Measurements from ENCODE around the gene PAK2. TPM values are rescaled to one million over a fixed set of nuclear protein-coding genes. Genes with fewer than 3 reads are reported as not detected.
A peak's percentile ranks its signal among the peaks of the same experiment; 100 is the strongest.

PAK2 gene
- total RNA-seq, 1 donor from 2014 or later: 96.4 TPM

DNA sequence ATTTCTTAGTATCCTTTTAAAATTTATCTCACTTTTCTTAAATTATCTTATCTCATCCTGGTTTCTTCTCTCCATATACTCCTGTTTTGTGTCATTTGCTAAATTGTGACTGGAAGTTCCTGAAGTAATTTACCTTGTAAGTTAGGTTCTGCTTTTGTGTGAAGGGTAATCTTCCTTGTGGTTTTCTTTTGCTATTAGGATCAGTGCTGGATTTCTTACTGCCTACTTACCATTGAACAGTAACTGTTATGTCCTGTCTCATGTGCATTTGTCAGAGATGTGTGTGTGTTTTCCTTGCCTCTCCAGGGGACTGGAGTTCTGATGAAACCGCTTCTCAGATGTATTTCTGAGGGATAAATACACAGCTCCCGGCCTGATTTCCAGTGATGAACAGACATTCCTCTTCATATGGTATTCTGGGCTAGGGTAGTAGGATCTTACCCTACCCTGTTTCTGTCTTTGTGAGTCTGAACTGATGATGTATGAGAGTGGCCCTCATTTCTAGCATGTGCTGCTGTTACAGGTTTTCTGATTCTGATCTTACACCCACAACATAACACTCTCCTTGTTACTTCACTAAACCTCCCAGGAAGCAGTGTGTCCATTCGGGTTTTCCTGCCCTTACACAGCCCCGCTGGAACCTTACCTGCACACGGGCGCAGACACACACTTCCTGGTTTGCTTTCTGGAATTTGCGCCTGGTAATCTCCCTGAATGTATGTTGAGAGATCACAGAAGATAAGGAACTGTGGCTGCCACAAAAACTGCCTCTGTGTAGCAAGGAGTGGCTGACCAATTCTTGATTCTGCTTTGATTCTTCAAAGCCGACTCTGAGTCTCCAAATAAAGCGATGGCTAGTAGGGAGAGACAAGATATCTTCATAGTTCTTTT lies 14.7 kb downstream of the PAK2 start:
- Mint-ChIP-seq H3K4me3 (no peak overlapping the region), H3K36me3 (ENCODE audit: low read depth) (peaks cover 41% of the 10 kb centered on the region), H3K27me3 (ENCODE audit: low read depth) (no peaks in the 10 kb centered on the region), H3K4me1 (peaks cover 30% of the 10 kb centered on the region), H3K27ac (ENCODE audit: unreplicated experiment) (no peak overlapping the region), H3K9me3 (peaks cover 4% of the 10 kb centered on the region)
- TF ChIP-seq, protein P1, sequence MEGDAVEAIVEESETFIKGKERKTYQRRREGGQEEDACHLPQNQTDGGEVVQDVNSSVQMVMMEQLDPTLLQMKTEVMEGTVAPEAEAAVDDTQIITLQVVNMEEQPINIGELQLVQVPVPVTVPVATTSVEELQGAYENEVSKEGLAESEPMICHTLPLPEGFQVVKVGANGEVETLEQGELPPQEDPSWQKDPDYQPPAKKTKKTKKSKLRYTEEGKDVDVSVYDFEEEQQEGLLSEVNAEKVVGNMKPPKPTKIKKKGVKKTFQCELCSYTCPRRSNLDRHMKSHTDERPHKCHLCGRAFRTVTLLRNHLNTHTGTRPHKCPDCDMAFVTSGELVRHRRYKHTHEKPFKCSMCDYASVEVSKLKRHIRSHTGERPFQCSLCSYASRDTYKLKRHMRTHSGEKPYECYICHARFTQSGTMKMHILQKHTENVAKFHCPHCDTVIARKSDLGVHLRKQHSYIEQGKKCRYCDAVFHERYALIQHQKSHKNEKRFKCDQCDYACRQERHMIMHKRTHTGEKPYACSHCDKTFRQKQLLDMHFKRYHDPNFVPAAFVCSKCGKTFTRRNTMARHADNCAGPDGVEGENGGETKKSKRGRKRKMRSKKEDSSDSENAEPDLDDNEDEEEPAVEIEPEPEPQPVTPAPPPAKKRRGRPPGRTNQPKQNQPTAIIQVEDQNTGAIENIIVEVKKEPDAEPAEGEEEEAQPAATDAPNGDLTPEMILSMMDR (conservative IDR thresholded peaks at IDR 0.05): no peak
- DNase-seq (ENCODE audit: low read depth, low spot score): no peak

DNA sequence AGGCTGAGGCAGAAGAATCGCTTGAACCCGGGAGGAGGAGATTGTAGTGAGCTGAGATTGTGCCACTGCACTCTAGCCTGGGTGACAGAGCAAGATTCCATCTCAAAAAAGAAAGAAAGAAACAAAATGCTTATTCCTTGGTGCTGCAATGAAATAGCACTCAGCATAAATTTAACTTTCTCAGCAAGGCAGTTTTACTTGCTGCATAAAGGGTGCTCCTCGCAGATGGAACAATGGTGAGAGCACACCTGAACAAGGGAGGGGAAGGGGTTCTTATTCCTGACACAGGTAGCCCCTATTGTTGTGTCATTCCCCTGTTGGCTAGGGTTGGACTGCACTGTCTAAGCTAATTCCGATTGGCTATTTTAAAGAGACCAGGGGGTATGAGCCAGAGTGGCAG lies 17.1 kb downstream of the PAK2 start:
- peaks cover 30% of the 10 kb centered on the region for H3K4me1 Mint-ChIP-seq
- peaks cover 43% of the 10 kb centered on the region for H3K36me3 Mint-ChIP-seq (ENCODE audit: low read depth)
- peak overlapping the region; percentile 80 for H3K27ac Mint-ChIP-seq (ENCODE audit: unreplicated experiment)
- no peaks in the 10 kb centered on the region for H3K27me3 Mint-ChIP-seq (ENCODE audit: low read depth)
- TF ChIP-seq, protein P1 (conservative IDR thresholded peaks at IDR 0.05): no peak
- DNase-seq (ENCODE audit: low read depth, low spot score): no peak
- no peak overlapping the region for H3K4me3 Mint-ChIP-seq
- peaks cover 8% of the 10 kb centered on the region for H3K9me3 Mint-ChIP-seq

DNA sequence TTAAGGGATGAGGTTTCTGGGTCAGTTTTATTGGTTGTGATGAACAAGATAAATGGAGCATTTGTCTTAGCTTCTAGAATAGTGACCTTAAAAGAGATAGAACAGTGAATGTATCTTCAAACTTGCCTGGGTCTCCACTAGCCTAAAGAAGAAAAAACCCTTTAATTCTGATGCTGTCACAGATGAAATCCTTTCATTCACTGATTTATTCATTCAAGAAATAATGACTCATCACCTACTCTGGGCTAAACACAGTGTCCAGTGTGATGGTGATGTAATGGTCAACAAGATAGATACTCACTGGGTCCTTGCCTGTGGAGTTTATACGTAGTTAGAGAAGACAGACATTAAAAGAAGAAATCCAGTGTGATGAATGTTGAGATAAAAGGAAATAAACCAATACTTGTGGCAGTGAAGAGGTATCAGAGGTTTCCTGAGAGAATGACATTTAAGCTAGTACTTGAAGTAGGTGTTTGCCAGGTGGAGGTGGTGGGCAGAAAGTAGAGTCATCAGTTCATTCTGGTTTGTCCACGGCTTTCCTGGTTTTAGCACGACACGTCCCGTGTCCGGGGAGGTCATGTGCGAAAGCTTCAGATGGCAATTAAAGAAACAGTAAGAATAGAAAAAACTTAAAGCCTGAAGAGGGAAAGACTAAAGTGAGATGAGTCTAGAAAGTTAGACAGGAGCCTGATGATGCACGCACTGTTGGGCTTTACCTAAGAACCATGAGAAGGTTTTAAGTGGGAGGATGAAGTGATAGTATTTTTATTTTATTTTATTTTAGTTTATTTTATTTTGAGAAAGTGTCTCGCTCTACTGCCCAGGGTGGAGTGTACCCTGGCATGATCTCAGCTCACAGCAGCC lies 18.5 kb downstream of the PAK2 start:
- DNase-seq (ENCODE audit: low read depth, low spot score): no peak
- Mint-ChIP-seq H3K27me3 (ENCODE audit: low read depth) (no peaks in the 10 kb centered on the region), H3K4me3 (no peak overlapping the region), H3K27ac (ENCODE audit: unreplicated experiment) (peak overlapping the region; percentile 89), H3K36me3 (ENCODE audit: low read depth) (peaks cover 50% of the 10 kb centered on the region), H3K9me3 (peaks cover 10% of the 10 kb centered on the region), H3K4me1 (peaks cover 30% of the 10 kb centered on the region)
- TF ChIP-seq, protein P1 (conservative IDR thresholded peaks at IDR 0.05): no peak

DNA sequence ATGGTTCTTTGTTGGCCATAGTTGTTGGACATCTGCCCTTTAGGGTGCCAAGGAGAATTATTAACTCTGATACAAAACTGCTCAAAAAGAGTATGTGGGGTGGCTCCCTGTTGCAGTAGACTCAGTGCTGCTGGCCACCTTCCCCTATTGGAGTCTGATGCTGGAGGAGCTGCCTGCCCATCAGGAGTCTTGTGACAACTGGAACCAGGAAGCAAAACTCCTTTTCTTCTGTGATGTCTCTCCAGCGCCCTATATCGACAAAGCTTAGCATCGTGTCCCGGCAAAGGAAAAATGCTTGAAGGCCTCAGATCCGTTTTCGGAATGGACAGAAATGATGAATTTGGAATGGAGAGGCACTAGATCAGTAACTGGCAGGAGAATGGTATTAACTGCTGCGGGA lies 23.5 kb downstream of the PAK2 start:
- H3K27me3 Mint-ChIP-seq (ENCODE audit: low read depth): no peaks in the 10 kb centered on the region
- no peak overlapping the region for H3K4me3 Mint-ChIP-seq
- H3K4me1 Mint-ChIP-seq: peaks cover 2% of the 10 kb centered on the region
- TF ChIP-seq, protein P1 (conservative IDR thresholded peaks at IDR 0.05): no peak
- H3K27ac Mint-ChIP-seq (ENCODE audit: unreplicated experiment): no peak overlapping the region
- no peak for DNase-seq (ENCODE audit: low read depth, low spot score)
- H3K36me3 Mint-ChIP-seq (ENCODE audit: low read depth): peaks cover 25% of the 10 kb centered on the region
- peaks cover 6% of the 10 kb centered on the region for H3K9me3 Mint-ChIP-seq

DNA sequence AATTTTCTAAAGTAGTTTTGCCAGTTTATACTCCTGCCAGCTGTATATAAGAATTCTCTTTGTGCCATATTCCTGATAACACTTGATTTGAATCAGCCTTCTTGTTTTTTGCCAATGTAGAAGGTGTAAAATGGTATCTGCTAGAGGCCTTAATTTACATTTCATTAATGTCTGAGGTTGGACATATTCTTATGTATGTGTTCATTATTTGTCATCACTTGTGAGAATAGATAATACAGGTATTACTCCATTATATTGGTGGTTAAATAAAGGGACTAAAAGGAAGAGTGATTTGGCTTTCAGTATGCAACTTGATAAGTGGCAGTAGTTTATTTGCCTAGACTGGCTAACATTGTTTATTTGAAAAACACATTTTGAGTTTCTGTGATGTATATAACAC lies 25.8 kb downstream of the PAK2 start:
- Mint-ChIP-seq H3K27me3 (ENCODE audit: low read depth) (no peaks in the 10 kb centered on the region), H3K4me1 (no peaks in the 10 kb centered on the region)

More for the DNA sequence above, 25.8 kb downstream of the PAK2 start:
- TF ChIP-seq, protein P1 (conservative IDR thresholded peaks at IDR 0.05): no peak
- H3K4me3 Mint-ChIP-seq: no peak overlapping the region
- peaks cover 19% of the 10 kb centered on the region for H3K36me3 Mint-ChIP-seq (ENCODE audit: low read depth)
- peaks cover 6% of the 10 kb centered on the region for H3K9me3 Mint-ChIP-seq
- H3K27ac Mint-ChIP-seq (ENCODE audit: unreplicated experiment): no peak overlapping the region
- DNase-seq (ENCODE audit: low read depth, low spot score): no peak
